Measurements from ENCODE around the gene HOXD3.

Gene HOXD3

GRCh38 chr2:176173567-176174381 lies 16.7 kb downstream of the HOXD3 start:
- no peak for TF ChIP-seq CTCF (IDR thresholded peaks at IDR 0.05; ENCODE audit: low read depth, low read length, missing control alignments)
- in situ Hi-C loops (cut with HindIII; ENCODE audit: low sequenced_read_pairs): no loop called here
- DNase-seq (ENCODE audit: low read depth): no peak
- H3K4me3 ChIP-seq (ENCODE audit: low read depth, low read length): no peak overlapping the region

- no peak overlapping the region for H3K4me3 ChIP-seq (ENCODE audit: low read depth, low read length)
- TF ChIP-seq CTCF (IDR thresholded peaks at IDR 0.05; ENCODE audit: low read depth, low read length, missing control alignments): no peak
- no peak for DNase-seq (ENCODE audit: low read depth)
- in situ Hi-C loops (cut with HindIII; ENCODE audit: low sequenced_read_pairs): no loop called here
These were observed 17.3 kb downstream of the HOXD3 start for GRCh38 chr2:176174382-176174823.

GRCh38 chr2:176174824-176175708 lies 18.0 kb downstream of the HOXD3 start:
- H3K4me3 ChIP-seq (ENCODE audit: low read depth, low read length): no peak overlapping the region
- no peak for DNase-seq (ENCODE audit: low read depth)
- no peak for TF ChIP-seq CTCF (IDR thresholded peaks at IDR 0.05; ENCODE audit: low read depth, low read length, missing control alignments)
- in situ Hi-C loops (cut with HindIII; ENCODE audit: low sequenced_read_pairs): no loop called here

- no peak for DNase-seq (ENCODE audit: low read depth)
- in situ Hi-C loops (cut with HindIII; ENCODE audit: low sequenced_read_pairs): no loop called here
- TF ChIP-seq CTCF (IDR thresholded peaks at IDR 0.05; ENCODE audit: low read depth, low read length, missing control alignments): no peak
These were observed 18.9 kb downstream of the HOXD3 start for GRCh38 chr2:176175709-176176607.

GRCh38 chr2:176177580-176178037 lies 20.5 kb downstream of the HOXD3 start:
- no peak for TF ChIP-seq CTCF (IDR thresholded peaks at IDR 0.05; ENCODE audit: low read depth, low read length, missing control alignments)
- no peak overlapping the region for H3K4me3 ChIP-seq (ENCODE audit: low read depth, low read length)
- DNase-seq (ENCODE audit: low read depth): no peak
- in situ Hi-C loops (cut with HindIII; ENCODE audit: low sequenced_read_pairs): no loop called here

More at GRCh38 chr2:176175709-176176607, 18.9 kb downstream of the HOXD3 start:
- H3K4me3 ChIP-seq (ENCODE audit: low read depth, low read length): no peak overlapping the region

Measured in astrocyte of the cerebellum (primary cell).